CD1c-positive myeloid dendritic cell (primary cell): ENCODE measurements around the gene DIS3L2.
"Not testable (repeated sequence)": the region's sequence is repeated elsewhere in the genome, so short reads cannot be mapped to it uniquely, and the experiment has no call there.

ENCODE experiments used
- DNase-seq: peaks from one replicate; pipeline ENCODE4 v3.0.0-alpha.2; 2016; ENCODE audit errors: extremely low spot score

Gene DIS3L2

DNA sequence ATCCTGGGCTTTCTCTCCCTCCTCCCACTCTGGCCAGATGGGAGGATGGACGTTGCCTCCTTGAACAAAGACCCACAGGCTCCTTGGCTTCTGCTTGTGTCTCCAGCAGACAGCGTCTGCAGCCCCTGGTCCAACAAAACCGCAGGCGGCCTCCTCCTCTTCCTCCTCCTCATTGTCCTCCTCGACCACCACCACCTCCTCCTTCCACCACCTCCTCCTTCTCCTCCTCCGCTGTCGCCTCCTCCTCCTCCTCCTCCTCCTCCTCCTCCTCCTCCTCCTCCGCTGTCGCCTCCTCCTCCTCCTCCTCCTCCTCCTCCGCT is 371.4 kb downstream of the DIS3L2 start:
- DNase-seq: no peak

DNA sequence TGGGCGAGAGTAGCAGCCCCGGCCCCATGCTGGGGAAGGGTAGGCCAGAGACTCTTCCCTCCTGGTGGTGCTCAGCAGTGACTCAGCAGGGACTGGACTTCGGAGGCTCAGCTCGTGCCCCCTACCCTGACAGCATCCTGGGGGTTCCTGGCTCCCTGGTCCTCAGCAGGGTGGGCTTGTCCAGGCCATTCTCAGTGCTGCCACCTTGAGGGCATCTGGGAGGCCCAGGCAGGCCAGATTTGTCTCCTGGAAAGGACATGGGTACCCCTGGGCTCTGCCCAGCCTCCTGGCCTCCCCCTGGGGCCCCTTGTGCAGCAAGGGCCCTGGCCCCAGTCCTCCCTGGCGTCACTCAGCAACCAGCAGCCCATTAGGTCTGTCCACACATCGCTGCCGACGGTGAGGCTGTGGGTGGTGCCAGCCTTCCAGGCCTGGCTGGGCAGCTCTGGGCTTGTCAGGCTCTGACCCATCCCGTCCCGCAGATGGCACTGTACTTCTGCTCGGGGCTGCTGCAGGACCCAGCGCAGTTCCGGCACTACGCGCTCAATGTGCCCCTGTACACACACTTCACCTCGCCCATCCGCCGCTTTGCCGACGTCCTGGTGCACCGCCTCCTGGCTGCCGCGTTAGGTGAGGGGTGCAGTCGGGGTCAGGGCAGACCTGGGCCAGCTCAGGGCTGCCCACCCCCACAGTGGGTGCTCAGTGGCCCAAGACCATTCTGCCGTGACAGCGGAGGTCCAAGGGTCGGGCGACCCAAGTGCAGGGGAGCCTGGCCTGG is 372.0 kb downstream of the DIS3L2 start:
- DNase-seq: no peak

DNA sequence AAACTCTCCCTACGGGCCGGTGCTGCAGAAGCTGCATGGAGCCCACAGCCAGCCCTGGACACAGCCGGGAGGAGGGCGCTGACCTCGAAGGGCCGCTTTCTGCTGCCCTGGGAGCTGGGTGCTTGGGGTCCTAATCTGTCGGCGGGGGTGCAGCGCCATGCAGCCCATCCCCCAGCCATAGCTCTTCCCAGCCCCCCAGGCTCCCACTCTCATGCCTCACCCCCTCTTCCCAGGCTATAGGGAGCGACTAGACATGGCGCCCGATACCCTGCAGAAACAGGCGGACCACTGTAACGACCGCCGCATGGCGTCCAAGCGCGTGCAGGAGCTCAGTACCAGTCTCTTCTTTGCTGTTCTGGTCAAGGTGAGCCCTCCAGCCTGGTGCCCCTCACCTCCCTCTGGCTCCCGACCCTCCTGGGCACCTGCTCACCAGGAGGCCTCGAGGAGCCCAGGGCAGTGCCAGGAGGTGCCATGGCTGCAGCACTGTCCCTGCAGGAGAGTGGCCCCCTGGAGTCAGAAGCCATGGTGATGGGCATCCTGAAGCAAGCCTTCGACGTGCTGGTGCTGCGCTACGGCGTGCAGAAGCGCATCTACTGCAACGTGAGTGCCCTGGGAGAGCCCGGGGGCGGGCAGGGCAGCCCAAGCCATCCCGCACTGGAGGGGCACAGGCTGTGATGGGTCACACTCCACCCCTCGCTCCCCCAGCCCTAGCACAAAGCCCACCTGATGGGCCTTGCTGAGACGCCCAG is 372.8 kb downstream of the DIS3L2 start:
- DNase-seq: not testable (repeated sequence)

DNA sequence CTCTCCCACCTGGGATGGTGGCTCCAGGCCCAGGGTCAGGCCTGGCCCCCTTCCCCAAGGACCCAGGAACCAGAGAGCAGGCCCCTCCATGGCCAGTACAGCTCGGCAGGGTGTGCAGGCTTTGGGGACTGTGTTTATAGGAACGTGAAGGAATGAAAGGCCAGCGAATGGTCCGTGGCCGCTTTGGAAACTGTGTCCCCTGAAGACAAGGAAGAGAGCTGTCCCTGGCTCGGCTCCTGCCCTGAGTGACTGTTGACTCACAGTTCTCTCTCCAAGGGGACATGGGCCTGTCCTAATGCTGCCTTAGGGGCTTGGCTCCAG is 373.3 kb downstream of the DIS3L2 start:
- DNase-seq: not testable (repeated sequence)

DNA sequence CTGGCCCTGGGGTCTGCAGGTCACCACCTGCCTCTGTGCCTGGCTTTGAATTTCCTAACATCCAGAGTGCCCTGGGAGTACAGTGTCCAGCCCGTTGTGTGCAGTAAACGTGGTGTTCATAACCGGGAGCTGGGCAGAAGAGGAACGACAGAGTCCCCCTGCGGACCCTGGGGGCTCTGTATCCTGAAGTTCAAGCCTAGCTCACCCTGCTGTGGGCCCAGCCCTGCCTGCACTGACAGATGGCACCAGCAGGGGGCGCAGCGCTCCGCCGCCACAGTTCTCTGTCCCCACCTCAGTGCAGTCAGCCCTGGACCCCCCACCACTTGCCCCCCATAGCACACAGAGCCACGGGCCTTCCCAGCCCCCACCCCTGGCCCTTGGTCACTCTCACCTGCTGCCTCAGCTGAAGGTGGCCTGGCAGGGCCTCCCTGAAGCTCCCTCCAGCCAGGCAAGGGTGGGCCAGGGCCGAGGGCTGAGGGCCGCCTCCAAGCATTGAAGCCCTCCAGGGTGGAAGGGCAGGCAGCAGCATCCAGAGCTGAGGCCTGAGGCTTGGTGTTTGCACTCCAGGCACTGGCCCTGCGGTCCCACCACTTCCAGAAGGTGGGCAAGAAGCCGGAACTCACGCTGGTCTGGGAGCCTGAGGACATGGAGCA is 373.8 kb downstream of the DIS3L2 start:
- not testable (repeated sequence) for DNase-seq

DNA sequence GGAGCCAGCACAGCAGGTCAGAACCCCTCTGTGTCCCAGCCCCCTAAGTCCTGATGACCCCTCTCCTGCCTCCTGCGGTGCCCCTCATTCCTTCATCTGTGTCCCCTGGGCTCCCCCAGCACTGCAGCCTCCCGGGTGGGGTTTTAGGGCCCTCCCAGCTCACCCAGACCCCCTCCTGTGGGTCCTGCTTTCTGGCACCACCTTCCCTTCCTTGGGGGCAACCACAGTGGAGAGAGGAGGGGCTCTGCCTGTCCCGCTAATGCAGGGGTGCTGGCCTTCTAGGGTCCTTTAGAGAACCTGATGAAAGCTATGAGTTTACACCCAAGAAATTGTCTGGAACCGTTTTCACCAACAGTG is 374.3 kb downstream of the DIS3L2 start:
- DNase-seq: no peak

DNA sequence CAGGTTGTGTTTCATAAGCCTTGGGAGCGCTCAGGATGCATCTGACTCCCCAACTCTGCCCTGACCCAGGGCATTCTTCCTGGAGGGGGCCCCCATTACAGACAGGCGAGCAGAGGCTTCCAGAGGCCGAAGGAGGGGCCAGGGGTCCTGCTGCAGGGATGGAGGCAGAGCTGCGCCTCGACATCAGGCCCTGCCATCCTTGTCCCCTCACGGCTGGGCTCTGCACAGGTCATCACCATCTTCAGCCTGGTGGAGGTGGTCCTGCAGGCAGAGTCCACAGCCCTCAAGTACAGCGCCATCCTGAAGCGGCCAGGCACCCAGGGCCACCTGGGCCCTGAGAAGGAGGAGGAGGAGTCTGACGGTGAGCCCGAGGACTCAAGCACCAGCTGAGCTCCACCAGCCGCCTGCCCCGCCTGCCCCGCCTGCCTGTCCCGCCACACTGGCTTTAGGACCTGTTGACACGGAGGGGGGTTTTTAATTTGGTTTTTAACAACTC is 374.8 kb downstream of the DIS3L2 start:
- no peak for DNase-seq

DNA sequence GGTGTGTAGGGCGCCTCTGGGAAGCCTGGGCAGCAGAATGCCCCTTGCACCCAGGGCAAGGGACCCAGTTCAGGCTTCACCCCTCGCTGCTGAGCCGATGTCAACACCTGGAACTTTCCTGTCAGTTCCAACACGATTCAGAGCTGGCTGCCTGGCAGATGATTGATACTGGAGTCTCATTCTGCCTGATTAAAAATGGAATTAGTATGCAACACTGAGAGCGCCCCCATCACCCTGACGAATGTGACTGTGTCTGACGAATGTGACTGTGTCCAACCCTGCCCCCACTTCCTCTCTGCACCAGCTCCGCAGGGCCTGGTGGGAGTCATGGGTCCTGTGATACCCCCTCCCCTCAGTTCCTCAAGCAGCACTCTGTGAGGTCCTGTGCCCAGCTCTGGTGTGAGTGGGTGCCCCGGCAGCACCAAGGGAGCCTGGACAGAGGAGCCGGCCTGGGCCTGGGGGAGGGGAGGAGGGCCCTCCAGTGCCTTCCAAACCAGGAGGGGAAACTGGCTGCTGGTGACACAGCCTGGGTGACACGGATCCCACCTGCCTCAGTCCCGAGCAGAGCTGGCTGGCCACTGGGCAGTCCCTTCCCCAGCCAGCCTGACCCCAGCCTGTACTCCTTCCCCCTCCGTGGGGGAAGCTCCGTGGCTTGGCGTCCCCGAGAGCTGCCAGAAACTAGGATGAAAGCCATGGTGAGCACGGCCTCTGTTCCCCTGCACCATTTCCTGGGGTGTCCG is 375.6 kb downstream of the DIS3L2 start:
- DNase-seq: peak; percentile 6

DNA sequence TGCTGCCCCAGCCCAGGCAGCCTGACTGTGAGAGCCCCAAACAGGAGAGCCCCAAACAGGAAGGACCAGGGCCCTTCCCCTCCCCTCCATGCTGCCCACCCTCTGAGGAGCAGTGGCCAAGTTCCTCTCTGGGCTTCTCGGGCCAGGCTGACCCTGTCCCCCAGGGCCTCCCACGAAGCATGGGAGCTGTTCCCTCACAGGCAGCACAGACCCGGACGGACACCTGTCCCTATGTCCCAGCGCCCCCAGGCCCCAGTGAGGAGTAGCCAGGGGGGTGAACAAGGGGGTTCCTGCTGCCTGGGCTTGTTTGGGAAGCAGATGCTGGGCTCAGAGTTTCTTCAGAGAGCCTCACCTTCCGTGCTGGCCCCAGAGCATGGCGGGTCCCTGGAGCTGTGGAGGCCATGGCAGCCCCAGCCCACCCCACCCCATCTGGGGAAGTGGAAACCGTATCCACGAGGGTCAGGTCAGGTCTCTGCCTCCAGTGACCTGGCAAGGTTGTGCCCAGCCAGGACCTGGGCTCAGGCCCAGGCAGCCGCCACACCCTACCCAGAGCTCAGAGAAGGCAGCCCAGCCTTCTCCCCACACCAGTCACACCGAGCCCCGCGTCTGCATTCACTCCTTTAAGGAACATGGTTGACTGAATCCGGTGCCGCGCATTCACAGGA is 376.7 kb downstream of the DIS3L2 start:
- DNase-seq: not testable (repeated sequence)

DNA sequence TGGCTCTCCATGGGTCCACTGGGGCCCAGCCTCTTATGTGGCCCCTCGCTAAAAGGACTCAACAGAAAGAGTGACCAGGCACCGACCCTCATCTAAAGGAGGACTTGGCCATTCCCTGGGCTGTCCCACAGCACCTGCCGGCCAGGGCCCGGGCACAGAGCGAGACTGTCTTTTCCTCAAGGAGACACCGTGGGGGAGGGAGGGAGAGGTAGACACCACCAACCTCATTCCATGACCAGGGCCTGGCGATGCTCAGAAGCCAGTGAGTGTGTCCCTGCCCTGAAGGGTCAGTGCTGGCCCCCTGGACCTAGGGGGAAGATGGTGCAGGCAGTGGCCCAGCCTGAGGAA is 377.2 kb downstream of the DIS3L2 start:
- no peak for DNase-seq

DNA sequence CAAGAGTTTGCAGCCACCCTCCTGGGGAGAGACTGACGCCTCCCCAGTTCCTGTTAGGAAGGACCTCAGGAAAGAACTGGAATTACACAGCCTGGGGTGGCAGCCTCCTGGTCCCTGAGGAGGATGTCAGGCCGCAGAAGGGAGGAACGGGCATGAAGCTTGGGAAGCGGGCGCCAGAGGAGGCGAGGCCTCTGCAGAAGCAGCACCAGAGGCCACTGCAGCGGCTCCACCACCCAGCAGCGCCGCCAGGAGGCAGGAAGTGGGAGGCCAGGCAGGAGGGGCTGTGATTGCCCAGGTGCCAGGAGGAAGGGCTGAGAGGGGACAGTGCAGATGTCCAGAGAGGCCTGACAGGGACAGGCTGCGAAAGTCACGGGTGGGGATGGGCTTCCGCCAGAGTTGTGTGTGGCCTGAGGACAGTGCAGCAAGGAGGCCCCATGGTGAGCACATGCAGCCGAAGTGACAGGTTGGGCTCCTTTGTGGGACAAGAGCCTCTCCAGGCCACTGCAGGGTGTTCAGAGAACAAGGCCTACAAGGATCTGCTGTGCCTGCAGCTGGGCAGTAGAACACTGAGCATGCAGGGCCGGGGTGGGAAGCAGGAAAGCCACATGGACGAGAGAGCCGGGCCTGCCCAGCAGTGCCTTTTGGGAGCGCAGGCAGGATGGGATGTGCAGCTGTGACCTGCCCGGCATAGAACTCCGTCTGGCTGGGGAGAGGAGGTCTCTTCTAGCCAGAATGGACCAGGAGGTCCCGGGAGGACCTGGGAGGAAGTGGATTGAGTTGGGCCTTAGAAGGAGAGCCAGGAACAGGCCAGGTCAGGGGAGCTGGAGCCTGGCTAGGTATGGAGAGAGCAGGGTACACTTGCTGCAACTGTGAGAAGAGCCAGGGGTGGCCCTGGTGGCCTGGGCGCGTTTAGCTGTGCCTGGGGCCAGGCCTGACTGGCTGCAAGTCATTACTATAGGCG is 377.9 kb downstream of the DIS3L2 start:
- no peak for DNase-seq

DNA sequence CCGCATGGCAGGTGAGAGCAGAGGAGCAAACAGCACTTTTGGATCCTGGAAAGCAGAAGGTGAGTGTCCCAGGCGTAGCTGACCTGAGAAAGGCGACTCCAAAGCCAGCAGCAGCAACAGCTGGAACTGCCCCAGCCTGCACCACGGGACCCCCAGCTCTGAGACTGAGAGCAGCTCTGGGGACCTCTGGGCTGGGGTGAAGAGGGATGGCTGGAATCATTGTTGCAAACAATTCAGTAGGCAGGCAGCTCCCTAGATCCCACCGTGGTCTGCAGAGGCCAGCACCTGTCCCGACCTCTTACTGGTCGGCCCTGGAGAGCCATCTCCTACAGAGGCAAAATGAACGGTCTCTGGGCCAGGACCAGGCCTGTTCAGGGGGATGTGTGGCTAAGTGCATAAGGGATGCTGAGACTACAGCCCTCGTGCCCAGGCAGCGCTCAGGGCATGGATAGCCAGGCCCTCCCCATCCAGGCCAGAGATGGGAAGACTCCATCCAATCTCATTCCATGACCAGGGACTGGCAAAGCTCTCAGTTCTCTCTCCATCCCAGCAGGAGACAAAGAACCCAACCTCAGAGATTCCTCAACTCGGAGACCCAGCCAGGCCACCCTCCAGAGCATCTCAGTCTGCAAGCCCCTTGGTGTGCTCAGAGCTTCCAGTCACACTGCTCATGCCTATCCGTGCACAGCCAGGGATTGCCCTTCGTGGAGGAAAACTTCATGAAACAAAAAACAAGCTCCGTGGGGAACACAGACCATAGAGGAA is 378.8 kb downstream of the DIS3L2 start:
- DNase-seq: no peak

DNA sequence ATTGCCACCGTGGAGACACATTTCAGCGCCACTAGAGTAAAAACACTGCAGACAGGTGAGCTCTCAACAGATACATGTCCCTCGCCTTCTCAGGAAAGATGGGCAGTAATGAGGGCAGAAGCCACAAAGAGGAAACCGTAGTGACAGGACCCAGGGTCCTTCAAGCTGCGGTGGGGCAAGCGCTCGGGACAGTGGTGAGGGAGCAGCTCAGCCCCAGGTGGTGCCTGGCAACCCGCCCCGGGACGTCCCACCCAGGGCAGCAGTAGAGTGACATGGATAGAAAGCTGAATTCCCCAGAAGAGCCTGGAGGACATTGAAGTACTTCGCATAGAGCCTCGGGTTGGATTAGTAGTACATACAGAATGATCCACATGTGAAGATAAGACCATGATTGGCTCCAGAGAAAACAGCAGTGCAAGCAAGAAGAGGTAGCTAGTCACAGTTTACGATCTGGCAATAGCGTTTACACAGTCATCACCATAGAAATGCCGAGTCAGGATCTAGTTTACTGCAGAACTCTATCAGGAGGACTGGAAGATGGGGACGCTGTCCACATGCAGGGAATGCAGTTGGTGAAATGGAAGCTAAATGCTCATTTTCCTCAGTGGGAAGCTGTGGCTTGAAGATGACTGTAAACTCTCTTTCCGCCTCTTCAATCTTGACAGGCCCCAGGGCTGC is 379.7 kb downstream of the DIS3L2 start:
- no peak for DNase-seq

DNA sequence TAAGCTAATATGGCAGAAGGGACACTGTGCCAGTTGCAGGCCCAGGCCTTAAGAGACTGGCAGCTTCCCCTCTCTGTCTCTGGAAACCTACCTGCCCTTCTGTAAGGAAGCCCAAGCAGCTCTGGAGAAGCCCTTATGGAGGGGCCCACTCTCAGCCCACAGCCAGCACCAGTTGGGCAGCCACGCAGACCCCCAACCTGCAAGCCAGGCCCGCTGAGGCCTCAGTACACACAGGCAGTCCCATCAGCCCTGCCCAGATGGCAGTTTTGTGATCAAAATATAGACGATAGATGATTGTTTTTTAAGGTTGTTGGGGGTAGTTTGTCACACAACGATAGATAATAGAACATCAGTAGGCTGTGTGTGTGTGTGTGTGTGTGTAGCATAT is 380.2 kb downstream of the DIS3L2 start:
- DNase-seq: no peak

DNA sequence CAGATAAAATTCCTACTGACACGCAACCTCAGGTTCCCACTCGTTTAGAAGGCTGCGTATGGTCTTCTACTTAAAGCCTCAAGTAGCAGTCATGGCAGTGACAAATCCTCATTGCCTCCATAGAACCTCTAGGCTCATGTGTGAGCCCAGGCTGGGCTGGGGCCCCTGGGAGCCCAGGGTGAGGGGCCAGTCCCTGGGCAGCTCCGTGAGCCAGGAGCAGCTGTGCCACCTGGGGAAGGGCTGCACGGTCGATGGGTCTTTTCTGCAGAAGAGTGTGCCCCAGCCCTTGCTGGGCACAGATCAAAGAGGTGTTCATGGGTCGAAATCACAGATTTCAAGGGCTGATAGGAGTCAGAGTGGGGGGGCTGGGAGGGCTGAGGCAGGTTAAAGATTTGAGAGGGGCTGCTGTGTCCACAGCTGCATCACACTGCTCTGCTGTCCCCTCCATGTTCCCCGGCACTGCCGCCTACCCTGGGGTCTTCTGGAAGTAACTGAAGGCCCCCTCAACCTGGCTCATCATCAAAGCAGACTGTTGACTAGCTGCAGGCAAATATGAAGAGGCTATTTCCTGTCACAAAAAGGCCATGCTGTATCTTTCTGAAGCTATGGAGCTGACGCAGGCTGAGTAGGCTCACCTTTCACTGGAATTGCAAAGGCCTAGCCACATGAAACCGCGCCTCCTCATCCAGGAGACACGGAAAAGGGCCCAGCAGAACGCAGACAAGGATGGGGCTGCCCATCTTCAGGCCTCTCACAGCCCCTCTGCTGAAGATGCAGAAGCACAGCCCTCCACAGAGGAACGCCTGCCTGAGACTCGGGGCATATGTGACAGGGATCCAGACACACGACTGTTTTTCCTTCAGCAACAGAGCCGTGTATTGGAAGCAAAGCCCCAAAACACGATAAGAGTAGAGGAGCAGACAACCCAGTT is 381.4 kb downstream of the DIS3L2 start:
- no peak for DNase-seq

DNA sequence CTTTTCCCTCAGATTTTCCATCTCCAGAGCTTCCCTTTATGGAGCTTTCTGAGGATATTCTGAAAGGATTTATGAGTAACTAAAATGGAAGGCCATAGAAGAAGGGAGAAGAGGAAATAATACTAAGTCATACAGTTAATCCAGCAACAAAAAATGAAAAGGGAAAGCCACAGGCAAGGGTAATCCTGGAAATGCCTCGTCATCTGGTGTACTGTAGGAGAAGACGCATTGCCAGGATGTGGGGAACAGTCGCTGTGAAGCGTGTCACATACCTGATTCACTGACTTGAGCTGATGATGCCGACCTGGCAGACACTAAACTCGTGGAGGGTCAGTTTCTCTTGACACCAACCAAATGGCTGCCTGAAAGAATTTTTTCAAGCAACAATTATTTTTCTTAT is 382.3 kb downstream of the DIS3L2 start:
- no peak for DNase-seq

DNA sequence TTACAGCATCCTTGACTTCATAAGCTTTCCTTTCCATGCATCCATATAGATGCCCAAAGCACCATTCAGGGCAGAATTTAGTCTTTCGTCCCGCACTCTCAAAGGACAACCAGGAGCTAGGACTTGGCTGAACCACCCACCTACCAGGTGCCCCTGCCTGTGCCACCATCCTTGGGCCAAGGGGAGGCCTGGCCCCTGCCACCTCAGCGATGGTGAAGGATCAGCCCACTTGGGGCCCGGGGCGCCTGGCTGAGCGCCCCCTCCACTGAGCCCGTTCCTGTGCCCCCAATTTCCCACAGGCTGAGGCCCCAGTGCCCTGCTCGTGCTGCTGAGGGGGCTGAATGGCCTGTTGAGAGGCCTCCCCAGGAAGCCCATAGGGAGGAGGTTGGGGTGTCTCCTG is 383.7 kb downstream of the DIS3L2 start:
- no peak for DNase-seq

DNA sequence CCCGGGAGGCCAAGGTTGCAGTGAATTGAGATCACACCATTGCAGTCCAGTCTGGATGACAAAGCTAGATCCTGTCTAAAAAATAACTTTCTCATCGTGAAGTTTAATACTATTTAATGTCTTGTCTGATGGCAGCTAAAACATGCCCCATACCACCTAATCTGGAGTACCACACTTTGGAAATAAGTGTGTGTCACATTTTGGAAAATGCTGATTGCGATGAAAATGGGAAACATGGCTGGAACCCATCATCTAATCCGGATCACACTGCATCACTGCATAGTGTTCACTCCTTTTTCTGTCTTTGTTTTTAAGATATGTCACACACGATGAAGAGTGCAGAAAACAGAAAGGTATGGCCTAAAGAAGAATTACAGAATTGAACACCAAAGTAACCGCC is 385.9 kb downstream of the DIS3L2 start:
- DNase-seq: no peak
